HG03060 (cell line): ENCODE measurements around the gene ARHGEF2.
A peak's percentile ranks its signal among the peaks of the same experiment; 100 is the strongest.

Experiments used
- ATAC-seq: cut with Tn5 transposase; IDR thresholded peaks from one replicate; pipeline ENCODE4 v1.9.1; 2021; ENCODE audit warnings: low read depth, moderate number of reproducible peaks; ENCODE audit not compliant: unreplicated experiment

The ARHGEF2 gene

GRCh38 chr1:155978325-155978972 lies at the start of gene ARHGEF2:
Gene ARHGEF2, minus strand, starts transcription at chr1:155978547. Its CDS starts 120 bp downstream, at chr1:155978427.
- no peak for ATAC-seq

- ATAC-seq: no peak
Measured at GRCh38 chr1:156026588-156026987, 48.2 kb upstream of the ARHGEF2 start.

GRCh38 chr1:156025876-156026275 lies 47.5 kb upstream of the ARHGEF2 start:
- ATAC-seq: no peak

GRCh38 chr1:156024801-156025200 lies 46.5 kb upstream of the ARHGEF2 start:
- ATAC-seq: no peak

GRCh38 chr1:156021954-156022353 lies 43.6 kb upstream of the ARHGEF2 start:
- no peak for ATAC-seq

- ATAC-seq: no peak
Measured at GRCh38 chr1:156021093-156021428, 42.7 kb upstream of the ARHGEF2 start.

- peak; percentile 82 for ATAC-seq
Measured at GRCh38 chr1:156020293-156021092, 42.1 kb upstream of the ARHGEF2 start, which contains the start of gene SSR2. Gene SSR2, minus strand, starts transcription at chr1:156020951. Its CDS starts 784 bp downstream, at chr1:156020167.

- no peak for ATAC-seq
Measured at GRCh38 chr1:156019946-156020292, 41.6 kb upstream of the ARHGEF2 start.

GRCh38 chr1:156014829-156015228 lies 36.5 kb upstream of the ARHGEF2 start:
- ATAC-seq: no peak

- ATAC-seq: peak; percentile 69
Measured at GRCh38 chr1:156012051-156012817, 33.9 kb upstream of the ARHGEF2 start.

GRCh38 chr1:156009404-156009803 lies 31.1 kb upstream of the ARHGEF2 start:
- ATAC-seq: no peak

- ATAC-seq: no peak
Measured at GRCh38 chr1:156006666-156007376, 28.5 kb upstream of the ARHGEF2 start.

GRCh38 chr1:156004843-156005584 lies 26.7 kb upstream of the ARHGEF2 start:
- ATAC-seq: no peak

GRCh38 chr1:156003923-156004188 lies 25.5 kb upstream of the ARHGEF2 start:
- no peak for ATAC-seq

GRCh38 chr1:156002188-156002911 lies 24.0 kb upstream of the ARHGEF2 start:
- ATAC-seq: no peak

GRCh38 chr1:156001662-156002171 lies 23.4 kb upstream of the ARHGEF2 start:
- ATAC-seq: no peak

GRCh38 chr1:156001021-156001661 lies 22.8 kb upstream of the ARHGEF2 start:
- no peak for ATAC-seq

- ATAC-seq: no peak
Measured at GRCh38 chr1:155999964-156000363, 21.6 kb upstream of the ARHGEF2 start.

GRCh38 chr1:155996166-155996565 lies 17.8 kb upstream of the ARHGEF2 start:
- ATAC-seq: no peak
